ENCODE measurements around the gene C2CD5.
A peak's percentile ranks its signal among the peaks of the same experiment; 100 is the strongest.
"Not testable (repeated sequence)": the region's sequence is repeated elsewhere in the genome, so short reads cannot be mapped to it uniquely, and the experiment has no call there.

The C2CD5 gene

GRCh38 chr12:22536346-22536945 is 7.9 kb downstream of the C2CD5 start:
- no peak for DNase-seq

- DNase-seq, result no peak
Observed at GRCh38 chr12:22535478-22535877, 8.9 kb downstream of the C2CD5 start.

GRCh38 chr12:22535038-22535437 is 9.3 kb downstream of the C2CD5 start:
- DNase-seq, result no peak

- DNase-seq, result no peak
Observed at GRCh38 chr12:22533155-22533554, 11.2 kb downstream of the C2CD5 start.

GRCh38 chr12:22532317-22532716 is 12.0 kb downstream of the C2CD5 start:
- no peak for DNase-seq

GRCh38 chr12:22531205-22531604 is 13.1 kb downstream of the C2CD5 start:
- DNase-seq, result no peak

GRCh38 chr12:22529281-22530060 is 14.9 kb downstream of the C2CD5 start:
- no peak for DNase-seq

GRCh38 chr12:22527999-22528398 is 16.3 kb downstream of the C2CD5 start:
- DNase-seq, result no peak

- no peak for DNase-seq
Observed at GRCh38 chr12:22526836-22527235, 17.5 kb downstream of the C2CD5 start.

GRCh38 chr12:22525426-22525825 is 18.9 kb downstream of the C2CD5 start:
- DNase-seq, result no peak

- no peak for DNase-seq
Observed at GRCh38 chr12:22518998-22519397, 25.3 kb downstream of the C2CD5 start.

- DNase-seq, result peak; percentile 81
Observed at GRCh38 chr12:22518060-22518719, 26.2 kb downstream of the C2CD5 start.

- no peak for DNase-seq
Observed at GRCh38 chr12:22514875-22515274, 29.5 kb downstream of the C2CD5 start.

GRCh38 chr12:22505826-22506225 is 38.5 kb downstream of the C2CD5 start:
- no peak for DNase-seq

- DNase-seq, result no peak
Observed at GRCh38 chr12:22500100-22500499, 44.2 kb downstream of the C2CD5 start.

- DNase-seq, result no peak
Observed at GRCh38 chr12:22499445-22499844, 44.9 kb downstream of the C2CD5 start.

- no peak for DNase-seq
Observed at GRCh38 chr12:22494319-22494718, 50.0 kb downstream of the C2CD5 start.

- DNase-seq, result no peak
Observed at GRCh38 chr12:22491034-22491433, 53.3 kb downstream of the C2CD5 start.

GRCh38 chr12:22488478-22488877 is 55.9 kb downstream of the C2CD5 start:
- DNase-seq, result no peak

GRCh38 chr12:22487683-22488082 is 56.7 kb downstream of the C2CD5 start:
- not testable (repeated sequence) for DNase-seq

- no peak for DNase-seq
Observed at GRCh38 chr12:22481547-22482104, 62.7 kb downstream of the C2CD5 start.

- not testable (repeated sequence) for DNase-seq
Observed at GRCh38 chr12:22480814-22481213, 63.5 kb downstream of the C2CD5 start.

GRCh38 chr12:22480016-22480415 is 64.3 kb downstream of the C2CD5 start:
- no peak for DNase-seq

- DNase-seq, result no peak
Observed at GRCh38 chr12:22477894-22478287, 66.5 kb downstream of the C2CD5 start.

Measured in NCI-H1092 treated with DMSO at 0.1 percent for 48 hours (cell line).